Activated CD4-positive, alpha-beta T cell treated with anti-CD3 and anti-CD28 coated beads for 4 hours (primary cell): ENCODE measurements around the gene VTCN1.

Experiments used
- DNase-seq, 2 donors: peaks; one replicate each; pipeline ENCODE4 v3.0.0-alpha.2; 2020

VTCN1 gene

GRCh38 chr1:117208580-117208979 is 2.1 kb downstream of the VTCN1 start:
- DNase-seq, result no peak

GRCh38 chr1:117205368-117205767 is 5.4 kb downstream of the VTCN1 start:
- DNase-seq, result no peak

GRCh38 chr1:117201808-117202207 is 8.9 kb downstream of the VTCN1 start:
- no peak for DNase-seq

- DNase-seq, result no peak
These were observed 12.6 kb downstream of the VTCN1 start for GRCh38 chr1:117198097-117198496.

- DNase-seq, result no peak
These were observed 21.0 kb downstream of the VTCN1 start for GRCh38 chr1:117189726-117190125.

- DNase-seq, result no peak
These were observed 21.8 kb downstream of the VTCN1 start for GRCh38 chr1:117188816-117189437.

- no peak for DNase-seq
These were observed 22.4 kb downstream of the VTCN1 start for GRCh38 chr1:117188170-117188815.

GRCh38 chr1:117183112-117183511 is 27.6 kb downstream of the VTCN1 start:
- DNase-seq, result no peak

GRCh38 chr1:117182319-117182718 is 28.4 kb downstream of the VTCN1 start:
- no peak for DNase-seq

GRCh38 chr1:117181630-117182041 is 29.1 kb downstream of the VTCN1 start:
- DNase-seq, result no peak

GRCh38 chr1:117180147-117180967 is 30.4 kb downstream of the VTCN1 start:
- DNase-seq, result no peak

GRCh38 chr1:117179471-117179870 is 31.3 kb downstream of the VTCN1 start:
- DNase-seq, result no peak

GRCh38 chr1:117178756-117179155 is 32.0 kb downstream of the VTCN1 start:
- DNase-seq, result no peak

GRCh38 chr1:117177376-117177775 is 33.4 kb downstream of the VTCN1 start:
- DNase-seq, result no peak

GRCh38 chr1:117176579-117176978 is 34.1 kb downstream of the VTCN1 start:
- DNase-seq, result no peak

- DNase-seq, result no peak
These were observed 35.9 kb downstream of the VTCN1 start for GRCh38 chr1:117174851-117175250.

- no peak for DNase-seq
These were observed 37.0 kb downstream of the VTCN1 start for GRCh38 chr1:117173691-117174090.

- no peak for DNase-seq
These were observed 37.7 kb downstream of the VTCN1 start for GRCh38 chr1:117173006-117173405.

- no peak for DNase-seq
These were observed 38.7 kb downstream of the VTCN1 start for GRCh38 chr1:117171900-117172511.

- DNase-seq, result no peak
These were observed 40.7 kb downstream of the VTCN1 start for GRCh38 chr1:117169871-117170596.

- DNase-seq, result no peak
These were observed 43.3 kb downstream of the VTCN1 start for GRCh38 chr1:117167402-117167801.

GRCh38 chr1:117166076-117166475 is 44.7 kb downstream of the VTCN1 start:
- no peak for DNase-seq

GRCh38 chr1:117164209-117164608 is 46.5 kb downstream of the VTCN1 start:
- DNase-seq, result no peak
